ENCODE measurements around the gene HK1.
"Not testable (repeated sequence)": the region's sequence is repeated elsewhere in the genome, so short reads cannot be mapped to it uniquely, and the experiment has no call there.

HK1 gene

GRCh38 chr10:69259547-69260243, 18.6 kb upstream of the HK1 start:
- no peak for DNase-seq (ENCODE audit: low read depth)

GRCh38 chr10:69261184-69261583, 17.1 kb upstream of the HK1 start:
- DNase-seq (ENCODE audit: low read depth): no peak

- no peak for DNase-seq (ENCODE audit: low read depth)
Measured at GRCh38 chr10:69262292-69262751, 16.0 kb upstream of the HK1 start.

- no peak for DNase-seq (ENCODE audit: low read depth)
Measured at GRCh38 chr10:69265521-69265920, 12.8 kb upstream of the HK1 start.

- no peak for DNase-seq (ENCODE audit: low read depth)
Measured at GRCh38 chr10:69268761-69269416, 9.4 kb upstream of the HK1 start.

GRCh38 chr10:69269761-69270160, 8.5 kb upstream of the HK1 start:
- DNase-seq (ENCODE audit: low read depth): no peak

- no peak for DNase-seq (ENCODE audit: low read depth)
Measured at GRCh38 chr10:69270990-69271389, 7.3 kb upstream of the HK1 start.

- DNase-seq (ENCODE audit: low read depth): no peak
Measured at GRCh38 chr10:69272624-69273023, 5.7 kb upstream of the HK1 start.

GRCh38 chr10:69275444-69275843, 2.9 kb upstream of the HK1 start:
- no peak for DNase-seq (ENCODE audit: low read depth)

- no peak for DNase-seq (ENCODE audit: low read depth)
Measured at GRCh38 chr10:69276503-69276902, 1.8 kb upstream of the HK1 start.

- no peak for DNase-seq (ENCODE audit: low read depth)
Measured at GRCh38 chr10:69279110-69279509, 814 bp downstream of the HK1 start.

GRCh38 chr10:69281507-69282413, 3.5 kb downstream of the HK1 start:
- DNase-seq (ENCODE audit: low read depth): no peak

- DNase-seq (ENCODE audit: low read depth): not testable (repeated sequence)
Measured at GRCh38 chr10:69284402-69284801, 6.1 kb downstream of the HK1 start.

- no peak for DNase-seq (ENCODE audit: low read depth)
Measured at GRCh38 chr10:69285699-69286098, 7.4 kb downstream of the HK1 start.

GRCh38 chr10:69287181-69287580, 8.9 kb downstream of the HK1 start:
- DNase-seq (ENCODE audit: low read depth): no peak

- no peak for DNase-seq (ENCODE audit: low read depth)
Measured at GRCh38 chr10:69290993-69291392, 12.7 kb downstream of the HK1 start.

- no peak for DNase-seq (ENCODE audit: low read depth)
Measured at GRCh38 chr10:69292459-69292858, 14.2 kb downstream of the HK1 start.

- no peak for DNase-seq (ENCODE audit: low read depth)
Measured at GRCh38 chr10:69295027-69295636, 16.8 kb downstream of the HK1 start.

GRCh38 chr10:69303632-69304051, 25.3 kb downstream of the HK1 start:
- DNase-seq (ENCODE audit: low read depth): no peak

- DNase-seq (ENCODE audit: low read depth): no peak
Measured at GRCh38 chr10:69306421-69306820, 28.1 kb downstream of the HK1 start.

- no peak for DNase-seq (ENCODE audit: low read depth)
Measured at GRCh38 chr10:69307434-69307833, 29.1 kb downstream of the HK1 start.

- DNase-seq (ENCODE audit: low read depth): not testable (repeated sequence)
Measured at GRCh38 chr10:69308304-69308703, 30.0 kb downstream of the HK1 start.
